Motor neuron (in vitro differentiated cells): ENCODE data around the gene FAM53A. TPM values are rescaled to one million over a fixed set of nuclear protein-coding genes. Genes with fewer than 3 reads are reported as not detected.

Experiments used
- ATAC-seq, 8 experiments: fragments of 200-7000 bp; cut with Tn5 transposase; replicated peaks in 6 of 8; 2 replicates each; pipeline ENCODE4 v1.8.0; 2021; ENCODE audit warnings: mild to moderate bottlenecking in 8 of 8, moderate library complexity in 8 of 8
- H3K27ac ChIP-seq, 2 donors: fragments of 250-450 bp; sonication (Bioruptor Pico); 2 replicates each; pipeline ENCODE4 v1.9.0; 2021; ENCODE audit warnings: antibody characterized with exemption in 2 of 2, mild to moderate bottlenecking in 2 of 2, moderate library complexity in 1 of 2
- H3K4me1 ChIP-seq, 2 donors: fragments of 250-450 bp; sonication (Bioruptor Pico); replicated peaks in 1 of 2; 2 replicates each; pipeline ENCODE4 v1.6.1; 2021; ENCODE audit warnings: antibody characterized with exemption in 2 of 2, mild to moderate bottlenecking in 2 of 2, moderate library complexity in 1 of 2
- H3K4me3 ChIP-seq, 5 donors: fragments of 250-450 bp; sonication (Bioruptor Pico); 2 replicates each; pipeline ENCODE4 v1.9.0; 2021; ENCODE audit warnings: antibody characterized with exemption in 5 of 5, mild to moderate bottlenecking in 5 of 5, moderate library complexity in 4 of 5
- WGBS, 10 experiments: fragments of 450-650 bp; shearing (Covaris generic); methylation state at CpG; one replicate each; pipeline ENCODE4 v1.0.0; 2022; 5-methylcytosine and 5-hydroxymethylcytosine counted together
- in situ Hi-C, 9 experiments: fragments of 400-800 bp; cut with MboI; loops; one replicate each; pipeline ENCODE4 v1.15.0; 2021; ENCODE audit warnings: low sequenced_read_pairs in 9 of 9, low pct_unique_long_range_greater_than_20kb in 2 of 9; ENCODE audit not compliant: unreplicated experiment in 9 of 9
- total RNA-seq, 8 experiments: library from RNA; unstranded; fragments of 300-600 nt; gene quantifications; 2 replicates each; pipeline versions ENCODE4 v1.2.3 to v1.2.4, GENCODE V29; 2022

The FAM53A gene
- total RNA-seq, 8 experiments from 2014 or later: 0.87 to 7.9 (median 2.1) TPM

DNA sequence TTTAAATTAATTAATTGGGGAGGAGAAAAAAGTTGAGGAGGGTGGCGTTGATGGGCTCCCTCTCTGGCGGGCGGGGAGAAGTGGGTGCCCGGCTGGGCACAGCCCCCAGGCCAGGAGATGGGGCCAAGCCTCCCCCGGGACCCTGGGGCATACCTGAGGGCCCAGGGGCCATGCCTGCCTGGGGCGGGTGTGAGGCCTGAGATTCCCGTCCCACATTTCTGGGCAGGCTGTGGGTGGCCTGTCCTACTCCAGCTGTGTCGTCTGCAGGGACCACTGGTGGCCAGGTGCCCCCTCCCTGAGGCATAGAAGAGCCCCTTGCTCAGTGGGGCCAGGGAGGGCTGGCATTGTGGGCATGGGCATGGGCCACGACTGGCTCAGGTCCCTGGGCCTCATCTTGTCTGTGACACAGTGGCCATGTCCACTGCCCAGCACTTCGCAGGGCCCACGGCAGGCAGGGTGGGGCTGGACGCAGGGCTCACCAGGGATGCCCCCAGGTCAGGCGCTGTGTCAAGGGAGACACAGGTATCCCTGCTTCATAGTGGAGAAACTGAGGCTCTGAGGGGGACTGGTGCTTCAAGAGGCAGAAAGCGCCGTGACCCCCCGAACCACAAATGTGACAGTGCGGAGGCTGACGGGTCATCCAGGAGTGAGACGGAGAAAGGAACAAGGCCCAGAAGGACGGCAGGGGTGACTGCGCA lies 60.1 kb downstream of the FAM53A start:
- H3K27ac ChIP-seq: no peak overlapping the region
- no peak overlapping the region for H3K4me3 ChIP-seq
- peak in 3 of 8 experiments; percentile 12 to 32 (median 14) for ATAC-seq
- 91 to 100% (median 98%) methylated on average over 3 to 6 of the region's 21 CpGs; no CpG with 5 or more reads in 6 of the 10 experiments for WGBS, 10 experiments
- H3K4me1 ChIP-seq: peaks cover 0 to 17% of the 10 kb centered on the region in 2 donors
- in situ Hi-C loops: no loop called here

DNA sequence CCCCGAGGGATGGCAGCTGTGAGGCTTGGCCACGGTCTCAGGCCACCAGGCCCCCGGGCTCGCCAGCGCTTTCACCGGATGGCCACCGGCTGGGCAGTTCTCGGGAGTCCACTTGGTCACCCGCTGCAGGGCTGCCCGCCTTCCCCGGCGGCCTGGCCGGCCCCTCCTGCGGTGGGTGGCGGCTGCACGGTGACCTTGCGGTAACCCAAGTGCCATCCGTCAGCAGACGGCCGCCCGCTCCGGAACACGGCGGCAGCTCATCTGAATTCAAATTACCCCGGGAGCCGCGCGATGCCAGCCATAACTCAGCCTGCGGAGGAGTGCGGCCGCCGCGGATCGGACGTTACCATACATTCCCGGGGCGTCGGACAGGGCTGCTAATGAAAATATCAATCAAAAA lies 60.7 kb downstream of the FAM53A start:
- Histone ChIP-seq H3K27ac (peak overlapping the region in 1 of 2 donors; percentile 57), H3K4me3 (no peak overlapping the region), H3K4me1 (peaks cover 0 to 17% of the 10 kb centered on the region in 2 donors)
- in situ Hi-C loops: no loop called here
- ATAC-seq: peak in 5 of 8 experiments; percentile 44 to 85 (median 69)
- WGBS, 10 experiments: 65 to 100% (median 81%) methylated on average over 1 to 19 of the region's 38 CpGs; no CpG with 5 or more reads in 3 of the 10 experiments

DNA sequence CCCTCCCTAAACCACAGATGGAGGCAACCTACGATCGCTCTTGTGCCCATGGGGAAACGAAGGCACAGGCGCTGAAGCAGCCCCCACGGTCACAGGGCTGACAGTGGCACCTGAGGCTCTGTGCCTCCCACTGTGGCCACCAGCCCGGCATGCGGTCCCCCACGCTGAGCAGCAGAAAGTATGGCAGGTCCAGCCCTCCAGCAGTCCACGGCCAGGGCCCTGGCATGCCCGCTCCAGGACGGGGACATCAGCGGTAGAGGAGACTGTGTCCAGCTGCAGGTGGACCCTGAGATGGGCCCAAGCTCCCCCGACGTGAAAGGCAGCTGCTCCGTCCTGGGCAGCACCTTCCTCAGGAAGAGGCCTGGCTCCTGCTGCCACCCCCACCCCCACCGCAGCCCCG lies 61.2 kb downstream of the FAM53A start:
- Histone ChIP-seq H3K4me3 (no peak overlapping the region), H3K27ac (peak overlapping the region in 1 of 2 donors; percentile 57), H3K4me1 (peaks cover 0 to 17% of the 10 kb centered on the region in 2 donors)
- peak in 2 of 8 experiments; percentile 6 to 12 for ATAC-seq
- in situ Hi-C loops: no loop called here
- 40 to 80% (median 67%) methylated on average over 1 to 3 of the region's 17 CpGs; no CpG with 5 or more reads in 6 of the 10 experiments for WGBS, 10 experiments

DNA sequence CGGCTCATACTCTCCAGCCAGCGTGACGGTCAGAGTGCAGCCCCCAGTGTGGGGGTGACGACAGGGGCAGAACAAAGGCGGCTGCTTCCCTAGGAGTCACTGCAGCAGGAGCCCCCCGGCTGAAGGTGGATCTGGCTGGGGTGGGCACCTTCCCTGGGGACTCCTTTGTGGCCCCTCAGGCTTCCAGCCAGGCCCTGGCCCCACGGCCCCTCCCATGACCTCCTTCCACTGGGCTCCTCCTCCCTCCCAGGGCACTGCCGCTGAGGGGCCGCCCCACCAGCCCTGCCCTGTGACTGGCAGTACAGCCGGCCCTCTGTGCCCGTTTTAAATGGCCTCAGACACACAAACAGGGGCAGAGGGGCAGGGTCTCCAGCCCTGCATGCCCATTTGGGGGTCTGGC lies 61.9 kb downstream of the FAM53A start:
- Histone ChIP-seq H3K27ac (no peak overlapping the region), H3K4me3 (no peak overlapping the region), H3K4me1 (peaks cover 0 to 17% of the 10 kb centered on the region in 2 donors)
- 44 to 100% (median 73%) methylated on average over 1 to 3 of the region's 11 CpGs; no CpG with 5 or more reads in 7 of the 10 experiments for WGBS, 10 experiments
- in situ Hi-C loops: no loop called here
- no peak for ATAC-seq

DNA sequence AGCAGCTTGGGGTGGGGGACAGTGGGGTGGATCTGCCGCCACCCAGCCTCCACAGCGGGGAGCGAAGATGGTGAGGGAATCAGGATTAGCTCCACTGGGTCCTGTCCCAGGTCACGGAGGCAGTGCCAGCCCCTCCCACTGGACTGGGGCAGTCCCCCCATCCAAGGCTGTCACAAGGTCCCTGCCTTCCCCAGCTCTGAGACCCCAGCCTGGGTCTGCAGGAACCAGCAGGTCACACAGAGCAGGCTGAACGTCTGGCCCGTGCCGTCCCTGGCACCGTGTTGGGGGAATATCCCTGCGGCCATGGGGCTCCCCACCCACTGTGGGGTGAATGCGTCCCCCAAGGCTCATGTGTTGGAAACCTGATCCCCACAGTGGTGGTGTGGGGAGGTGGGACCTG lies 62.6 kb downstream of the FAM53A start:
- in situ Hi-C loops: no loop called here
- no peak overlapping the region for H3K4me3 ChIP-seq
- no peak for ATAC-seq
- no peak overlapping the region for H3K27ac ChIP-seq
- no CpG with 5 or more reads among the region's 10 CpGs for WGBS, 10 experiments
- peaks cover 0 to 17% of the 10 kb centered on the region in 2 donors for H3K4me1 ChIP-seq

DNA sequence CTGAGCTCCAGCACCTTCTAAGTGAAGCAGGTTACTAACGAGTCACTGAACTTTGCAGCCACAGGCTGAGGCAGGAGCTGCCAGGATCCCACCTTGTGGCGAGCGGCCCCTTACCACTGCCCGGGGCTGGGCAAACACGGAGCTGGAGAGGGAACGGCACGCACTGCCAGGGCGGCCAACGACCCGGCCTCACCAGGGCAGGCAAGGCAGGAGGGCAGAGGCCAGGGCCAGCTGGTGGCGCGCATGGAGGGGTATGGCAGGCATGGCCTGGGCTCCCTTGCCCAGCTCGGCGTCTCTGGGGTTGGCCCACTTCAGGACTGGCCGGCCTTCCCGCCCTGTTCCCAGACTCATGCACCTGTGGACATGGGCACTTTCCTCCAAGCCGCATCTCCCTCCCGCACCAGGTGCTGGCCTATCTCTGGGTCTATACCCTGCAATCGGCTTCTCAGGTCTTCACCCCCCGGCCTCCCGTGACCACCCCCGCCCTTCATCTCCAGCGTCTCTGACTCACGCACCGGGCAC lies 64.9 kb downstream of the FAM53A start:
- H3K4me3 ChIP-seq: no peak overlapping the region
- in situ Hi-C loops: no loop called here
- 80 to 100% (median 83%) methylated on average over 2 to 5 of the region's 25 CpGs; no CpG with 5 or more reads in 6 of the 10 experiments for WGBS, 10 experiments
- H3K27ac ChIP-seq: no peak overlapping the region
- H3K4me1 ChIP-seq: peaks cover 7 to 23% of the 10 kb centered on the region in 2 donors
- no peak for ATAC-seq

DNA sequence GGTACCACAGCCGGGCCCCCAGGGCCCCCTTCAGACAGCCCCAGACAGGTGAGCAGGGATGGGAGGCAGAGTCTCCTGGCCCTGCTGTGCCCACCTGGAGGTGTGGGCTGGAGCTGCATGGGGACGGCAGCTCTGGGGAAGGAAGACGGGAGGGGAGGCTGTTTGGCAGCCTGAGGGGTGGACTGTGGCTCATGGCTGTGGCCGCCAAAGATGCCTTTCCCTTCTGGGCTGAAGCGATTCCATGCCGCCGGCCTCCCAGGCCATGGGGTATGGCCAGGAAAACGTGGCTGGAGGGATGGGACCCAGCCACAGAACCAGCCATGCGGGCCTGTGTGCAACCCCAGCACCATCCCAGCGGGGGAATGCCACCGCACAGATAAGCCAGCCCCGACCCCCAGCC lies 65.7 kb downstream of the FAM53A start:
- no CpG with 5 or more reads among the region's 12 CpGs for WGBS, 10 experiments
- peaks cover 7 to 17% of the 10 kb centered on the region in 2 donors for H3K4me1 ChIP-seq
- ATAC-seq: no peak
- no peak overlapping the region for H3K4me3 ChIP-seq
- in situ Hi-C loops: no loop called here
- H3K27ac ChIP-seq: no peak overlapping the region

DNA sequence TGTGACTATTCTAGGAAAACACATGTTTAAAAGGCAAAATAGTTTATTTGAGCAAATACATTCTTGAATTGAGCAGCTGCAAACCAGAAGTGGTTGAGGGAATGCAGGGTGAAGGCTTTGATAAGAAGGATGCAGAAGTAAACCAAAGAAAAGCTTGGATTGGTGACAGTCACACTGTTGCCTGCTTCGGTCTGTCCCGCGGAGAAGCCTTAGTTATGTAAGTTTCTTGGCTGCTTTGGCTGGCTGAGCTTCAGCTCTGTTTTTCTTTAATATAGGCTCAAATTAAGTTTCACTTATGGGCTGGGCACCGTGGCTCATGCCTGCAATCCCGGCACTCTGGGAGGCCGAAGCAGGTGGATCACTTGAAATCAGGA lies 67.6 kb downstream of the FAM53A start:
- in situ Hi-C loops: no loop called here
- 0 to 77% (median 61%) methylated on average over 2 to 6 of the region's 6 CpGs; no CpG with 5 or more reads in 2 of the 10 experiments for WGBS, 10 experiments
- Histone ChIP-seq H3K4me3 (no peak overlapping the region), H3K4me1 (peaks cover 7% of the 10 kb centered on the region in 2 donors), H3K27ac (no peak overlapping the region)
- peak in 1 of 8 experiments; percentile 28 for ATAC-seq

DNA sequence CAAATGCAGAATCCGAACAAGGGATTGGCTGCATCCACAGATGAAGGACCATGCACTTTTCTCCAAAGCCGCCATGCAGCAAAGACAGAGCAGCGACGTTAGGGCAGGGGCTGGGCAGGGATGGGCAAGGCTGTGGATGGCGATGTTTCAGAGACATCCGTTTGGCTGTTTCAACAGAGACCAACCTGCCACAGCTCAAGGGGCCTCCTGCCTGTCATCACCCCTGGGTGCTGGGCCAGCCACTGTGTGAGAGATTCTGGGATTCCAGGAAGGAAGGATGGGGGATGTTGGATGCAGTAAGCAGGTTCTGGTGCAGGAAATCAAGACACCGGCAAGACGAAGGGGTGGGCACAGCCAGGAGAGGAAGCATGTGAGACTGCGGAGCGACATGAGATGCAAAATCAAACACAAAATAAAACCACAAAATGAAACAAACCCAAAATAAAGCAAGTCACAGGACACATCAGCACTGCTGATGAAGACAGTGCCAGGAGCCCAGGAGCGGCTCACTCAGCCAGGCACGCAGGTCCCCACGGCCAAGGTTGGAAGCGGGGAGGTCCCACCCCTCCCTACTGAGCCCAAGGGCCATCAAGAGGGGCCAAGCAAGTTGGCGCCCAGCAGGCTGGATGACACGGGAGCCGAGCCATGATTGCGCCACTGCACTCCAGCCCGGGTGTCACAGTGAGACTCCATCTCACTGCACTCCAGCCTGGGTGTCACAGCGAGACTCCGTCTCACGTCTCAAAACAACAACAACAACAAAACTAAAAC lies 68.1 kb downstream of the FAM53A start:
- ATAC-seq: peak in 2 of 8 experiments; percentile 15 to 66
- Histone ChIP-seq H3K4me3 (no peak overlapping the region), H3K27ac (no peak overlapping the region), H3K4me1 (peaks cover 7% of the 10 kb centered on the region in 2 donors)
- in situ Hi-C loops: no loop called here
- 28 to 93% (median 84%) methylated on average over 2 to 16 of the region's 22 CpGs; no CpG with 5 or more reads in 1 of the 10 experiments for WGBS, 10 experiments

DNA sequence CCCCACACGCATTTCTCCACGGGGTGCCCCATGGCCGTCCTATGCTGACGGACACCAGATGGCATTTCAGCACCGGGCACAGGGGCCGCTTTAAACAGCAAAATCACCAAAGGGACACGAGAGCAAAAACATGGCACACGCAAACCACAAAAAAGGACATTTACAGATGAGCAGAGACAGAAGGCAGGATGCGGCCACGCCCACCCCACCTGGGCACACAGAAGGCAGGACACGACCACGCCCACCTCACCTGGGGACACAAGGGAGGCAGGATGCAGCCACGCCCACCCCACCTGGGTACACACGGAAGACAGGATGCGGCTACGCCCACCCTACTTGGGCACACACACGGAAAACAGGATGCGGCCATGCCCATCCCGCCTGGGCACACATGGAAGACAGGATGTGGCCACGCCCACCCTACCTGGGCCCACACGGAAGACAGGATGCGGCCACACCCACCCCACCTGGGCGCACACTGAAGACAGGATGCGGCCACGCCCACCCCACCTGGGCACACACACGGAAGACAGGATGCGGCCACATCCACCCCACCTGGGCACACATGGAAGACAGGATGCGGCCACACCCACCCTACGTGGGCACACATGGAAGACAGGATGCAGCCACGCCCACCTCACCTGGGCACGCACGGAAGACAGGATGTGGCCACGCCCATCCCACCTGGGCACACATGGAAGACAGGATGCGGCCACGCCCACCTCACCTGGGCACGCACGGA lies 69.1 kb downstream of the FAM53A start:
- no peak overlapping the region for H3K4me3 ChIP-seq
- peaks cover 7% of the 10 kb centered on the region in 2 donors for H3K4me1 ChIP-seq
- peak overlapping the region in 1 of 2 donors; percentile 56 for H3K27ac ChIP-seq
- in situ Hi-C loops: no loop called here
- ATAC-seq: no peak
- 0 to 100% (median 79%) methylated on average over 1 to 8 of the region's 37 CpGs; no CpG with 5 or more reads in 4 of the 10 experiments for WGBS, 10 experiments

DNA sequence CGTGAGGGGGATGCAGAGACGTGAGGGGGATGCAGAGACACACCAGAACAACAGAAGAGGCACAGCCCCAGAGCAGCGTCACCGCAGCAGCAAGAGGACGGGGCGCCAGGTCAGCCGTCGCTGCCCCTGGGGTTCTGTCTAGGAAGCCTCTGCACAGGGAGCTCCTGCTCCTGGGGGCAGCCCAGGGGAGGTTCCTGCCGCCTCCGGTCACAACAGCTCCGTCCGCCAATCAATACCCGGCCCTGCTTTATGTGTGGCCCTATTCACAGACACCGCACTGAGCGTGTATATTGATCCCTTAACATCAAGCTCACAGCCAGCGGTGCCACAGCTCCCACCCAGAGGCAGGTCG lies 69.6 kb downstream of the FAM53A start:
- peaks cover 7% of the 10 kb centered on the region in 2 donors for H3K4me1 ChIP-seq
- peak in 5 of 8 experiments; percentile 29 to 80 (median 72) for ATAC-seq
- H3K4me3 ChIP-seq: no peak overlapping the region
- H3K27ac ChIP-seq: peak overlapping the region in 1 of 2 donors; percentile 56
- in situ Hi-C loops: no loop called here
- 76 to 100% (median 78%) methylated on average over 1 to 11 of the region's 17 CpGs; no CpG with 5 or more reads in 6 of the 10 experiments for WGBS, 10 experiments

DNA sequence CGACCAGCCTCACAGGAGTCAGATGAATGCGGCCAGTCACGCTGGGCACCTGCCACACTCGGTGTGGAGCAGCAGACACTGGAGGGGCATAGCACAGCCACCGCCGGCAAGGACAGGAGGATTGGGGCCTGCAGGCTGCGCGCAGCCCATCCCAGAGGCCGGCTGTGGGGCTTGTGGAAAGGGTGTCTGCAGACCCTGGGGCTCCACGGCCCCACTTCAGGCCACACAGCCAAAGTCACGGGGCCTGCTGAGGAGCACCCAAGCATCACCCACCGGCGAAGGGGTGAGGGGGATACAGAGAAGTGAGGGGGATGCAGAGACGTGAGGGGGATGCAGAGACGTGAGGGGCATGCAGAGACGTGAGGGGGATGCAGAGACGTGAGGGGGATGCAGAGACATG lies 70.1 kb downstream of the FAM53A start:
- Histone ChIP-seq H3K4me1 (peaks cover 9 to 10% of the 10 kb centered on the region in 2 donors), H3K4me3 (no peak overlapping the region), H3K27ac (no peak overlapping the region)
- 87 to 100% (median 100%) methylated on average over 1 to 8 of the region's 17 CpGs; no CpG with 5 or more reads in 6 of the 10 experiments for WGBS, 10 experiments
- no peak for ATAC-seq
- in situ Hi-C loops: no loop called here
